RPMI7951 (cell line): ENCODE data around the gene YIPF3. TPM values are rescaled to one million over a fixed set of nuclear protein-coding genes. Genes with fewer than 3 reads are reported as not detected.
"Not testable (repeated sequence)": the region's sequence is repeated elsewhere in the genome, so short reads cannot be mapped to it uniquely, and the experiment has no call there.

ENCODE experiments used
- DNase-seq: peaks from one replicate; pipeline ENCODE4 v3.0.0-alpha.2; 2012; ENCODE audit warnings: low read depth
- total RNA-seq: library from RNA; depleted of rRNA; stranded (reverse); fragments of >200 nt; shearing (Covaris generic); gene quantifications from 2 replicates; pipeline ENCODE4 v1.2.3, GENCODE V29; 2014

Gene YIPF3
- total RNA-seq, 1 experiment from 2014 or later: 139 TPM

GRCh38 chr6:43509984-43510826 is 6.5 kb downstream of the YIPF3 start, which contains the start of gene LRRC73:
Gene LRRC73 (minus strand): TSS chr6:43510346. CDS start chr6:43509785, 561 bp downstream.
- peak; percentile 88 for DNase-seq

- DNase-seq: no peak
These were observed 7.4 kb downstream of the YIPF3 start for GRCh38 chr6:43509142-43509983.

- no peak for DNase-seq
These were observed 8.1 kb downstream of the YIPF3 start for GRCh38 chr6:43508481-43509141.

- peak; percentile 70 for DNase-seq
These were observed 9.9 kb downstream of the YIPF3 start for GRCh38 chr6:43506667-43507471.

- DNase-seq: no peak
These were observed 10.6 kb downstream of the YIPF3 start for GRCh38 chr6:43506171-43506570.

- DNase-seq: no peak
These were observed 11.0 kb downstream of the YIPF3 start for GRCh38 chr6:43505718-43506117.

- DNase-seq: no peak
These were observed 11.8 kb downstream of the YIPF3 start for GRCh38 chr6:43504756-43505593.

- no peak for DNase-seq
These were observed 13.3 kb downstream of the YIPF3 start for GRCh38 chr6:43503443-43503842.

- no peak for DNase-seq
These were observed 14.1 kb downstream of the YIPF3 start for GRCh38 chr6:43502666-43503065.

GRCh38 chr6:43500921-43501320 is 15.8 kb downstream of the YIPF3 start:
- no peak for DNase-seq

GRCh38 chr6:43499028-43499815 is 17.5 kb downstream of the YIPF3 start:
- DNase-seq: no peak

GRCh38 chr6:43498291-43498690 is 18.4 kb downstream of the YIPF3 start:
- not testable (repeated sequence) for DNase-seq

- DNase-seq: no peak
These were observed 19.0 kb downstream of the YIPF3 start for GRCh38 chr6:43497689-43498088.

GRCh38 chr6:43497129-43497396 is 19.7 kb downstream of the YIPF3 start:
- no peak for DNase-seq

- peak; percentile 54 for DNase-seq
These were observed 20.2 kb downstream of the YIPF3 start for GRCh38 chr6:43496370-43497128.

GRCh38 chr6:43495409-43495941 is 21.3 kb downstream of the YIPF3 start:
- peak; percentile 40 for DNase-seq

GRCh38 chr6:43494766-43495165 is 22.0 kb downstream of the YIPF3 start:
- no peak for DNase-seq

GRCh38 chr6:43494321-43494720 is 22.4 kb downstream of the YIPF3 start:
- DNase-seq: no peak

GRCh38 chr6:43493833-43494232 is 22.9 kb downstream of the YIPF3 start:
- DNase-seq: no peak
